DND-41 (cell line): ENCODE results near the gene ELF1.

Experiments
- CTCF ChIP-seq: IDR thresholded peaks from 2 replicates; pipeline ENCODE4 v1.5.1; 2012; ENCODE audit warnings: borderline replicate concordance, low read length, moderate library complexity, mild to moderate bottlenecking; ENCODE audit not compliant: poor library complexity, severe bottlenecking; ENCODE audit errors: extremely low read depth
- EZH2 ChIP-seq: IDR thresholded peaks from 3 replicates; pipeline ENCODE4 v1.6.1; 2012; ENCODE audit warnings: borderline replicate concordance, low read depth, mild to moderate bottlenecking, moderate library complexity, low read length, inconsistent platforms; ENCODE audit not compliant: severe bottlenecking

DNA sequence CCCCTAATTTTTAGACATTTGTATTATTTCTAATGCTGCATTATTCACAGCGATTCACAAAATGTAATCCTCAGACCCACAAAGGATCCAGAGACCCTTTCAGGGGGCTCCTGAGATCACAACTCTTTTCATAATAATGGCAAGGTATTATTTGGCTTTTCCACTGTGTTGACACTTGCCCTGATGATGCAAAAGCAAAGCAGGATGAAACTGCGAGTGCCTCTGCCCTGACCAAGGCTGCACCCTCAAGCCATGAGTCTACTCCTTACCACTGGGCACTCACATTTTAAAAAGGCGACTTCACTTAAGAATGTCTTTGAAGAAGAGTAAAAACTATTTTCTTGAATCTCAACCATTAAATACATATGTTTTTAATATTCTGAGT lies 11.4 kb downstream of the ELF1 start:
- TF ChIP-seq CTCF, result no peak
- no peak for TF ChIP-seq EZH2
